K562 (cell line): Measurements from ENCODE around the gene ZNF805. TPM values are rescaled to one million over a fixed set of nuclear protein-coding genes. Genes with fewer than 3 reads are reported as not detected.

Experiments
- ETV6 ChIP-seq, 3 experiments: fragments of 150-350 bp in 1 of 3; sonication (generic) in 1 of 3; formaldehyde crosslinking in 1 of 3; IDR thresholded peaks; 2 replicates each; pipeline versions ENCODE4 v1.6.1 to v1.8.0; 2014 to 2022; ENCODE audit warnings: borderline replicate concordance in 2 of 3, low read depth in 2 of 3, antibody characterized with exemption in 1 of 3, low read length in 1 of 3, mild to moderate bottlenecking in 1 of 3, missing genetic modification reagents in 1 of 3
- FIP1L1 ChIP-seq: fragments of 200-400 bp; formaldehyde crosslinking; IDR thresholded peaks from 2 replicates; pipeline ENCODE4 v1.6.1; 2018; ENCODE audit warnings: mild to moderate bottlenecking, low read depth, low read length; ENCODE audit not compliant: poor library complexity, severe bottlenecking
- HOXB6 ChIP-seq: fragments of 250-450 bp; sonication (Bioruptor Pico); IDR thresholded peaks from 2 replicates; pipeline ENCODE4 v1.5.1; 2022; ENCODE audit warnings: mild to moderate bottlenecking, borderline replicate concordance
- KAT7 ChIP-seq: sonication (generic); formaldehyde crosslinking; IDR thresholded peaks from 2 replicates; pipeline ENCODE4 v1.8.0; 2022; ENCODE audit warnings: missing genetic modification reagents, mild to moderate bottlenecking, borderline replicate concordance
- KDM4B ChIP-seq, 2 experiments: fragments of 450-650 bp in 1 of 2; sonication (generic) in 1 of 2; IDR thresholded peaks; 2 replicates each; pipeline ENCODE4 v1.6.1; 2016 to 2017; ENCODE audit warnings: borderline replicate concordance in 2 of 2, antibody characterized with exemption in 1 of 2, low read depth in 1 of 2, mild to moderate bottlenecking in 1 of 2
- NBN ChIP-seq: fragments of 450-650 bp; IDR thresholded peaks from 2 replicates; pipeline ENCODE4 v1.6.1; 2016; ENCODE audit warnings: low read depth, mild to moderate bottlenecking
- RBFOX2 ChIP-seq: fragments of 200-400 bp; formaldehyde crosslinking; IDR thresholded peaks from 2 replicates; pipeline ENCODE4 v1.6.1; 2017; ENCODE audit warnings: low read depth, mild to moderate bottlenecking, low read length, moderate library complexity
- SMARCA5 ChIP-seq: fragments of 450-650 bp; IDR thresholded peaks from 2 replicates; pipeline ENCODE4 v1.6.1; 2016
- SRSF7 ChIP-seq: fragments of 200-400 bp; formaldehyde crosslinking; optimal IDR thresholded peaks from 2 replicates; pipeline ENCODE3; 2017; ENCODE audit warnings: mild to moderate bottlenecking, low read depth, low read length
- ZBTB7A ChIP-seq: IDR thresholded peaks from 2 replicates; pipeline ENCODE4 v1.6.1; 2011; ENCODE audit warnings: low read depth, mild to moderate bottlenecking, low read length, moderate library complexity, borderline replicate concordance; ENCODE audit not compliant: control insufficient read depth
- ZBTB8A ChIP-seq: fragments of 450-650 bp; IDR thresholded peaks from 2 replicates; pipeline ENCODE4 v1.6.1; 2018; ENCODE audit warnings: mild to moderate bottlenecking, moderate library complexity; ENCODE audit not compliant: partially characterized antibody
- ZFP30 ChIP-seq: fragments of 250-450 bp; sonication (Bioruptor Pico); IDR thresholded peaks from 2 replicates; pipeline ENCODE4 v1.8.0; 2022; ENCODE audit warnings: moderate library complexity, mild to moderate bottlenecking, inconsistent platforms, borderline replicate concordance
- ZNF124 ChIP-seq: sonication (generic); formaldehyde crosslinking; IDR thresholded peaks from 2 replicates; pipeline ENCODE4 v1.8.1; 2022; ENCODE audit warnings: missing genetic modification reagents
- ZNF253 ChIP-seq: fragments of 250-450 bp; sonication (Bioruptor Pico); conservative IDR thresholded peaks from 2 replicates; pipeline ENCODE4 v1.6.1; 2021; ENCODE audit warnings: mild to moderate bottlenecking
- ZNF830 ChIP-seq: fragments of 250-450 bp; sonication (Bioruptor Pico); IDR thresholded peaks from 2 replicates; pipeline ENCODE4 v1.5.0; 2021; ENCODE audit warnings: mild to moderate bottlenecking
- polyA plus RNA-seq, 8 experiments: library from polyadenylated mRNA; depleted of rRNA in 4 of 8; stranded (reverse) in 5 of 8; unstranded in 3 of 8; fragments of >200 nt; fragmentation: Nextera tagmentation in 2 of 8; fragmentation: Illumina TruSeq in 1 of 8; extraction: Ambion mirVana in 2 of 8; extraction: Trizol in 1 of 8; gene quantifications; 2 replicates each; pipeline versions ENCODE4 v1.2.1 to v1.2.3, GENCODE V29; 2011 to 2014; ENCODE audit warnings: inconsistent platforms in 1 of 8, missing spikeins in 1 of 8
- total RNA-seq, 7 experiments: library from RNA; depleted of rRNA in 6 of 7; stranded (reverse); fragments of >200 nt in 6 of 7; fragmentation: Illumina TruSeq in 2 of 7; extraction: Trizol in 2 of 7; gene quantifications; 2 replicates each; pipeline versions ENCODE4 v1.2.1 to v1.2.3, GENCODE V29; 2011 to 2021; ENCODE audit warnings: low replicate concordance in 1 of 7
- TF ChIP-seq, protein P1 (sequence below): fragments of 450-650 bp; IDR thresholded peaks from 2 replicates; pipeline ENCODE4 v1.6.1; 2018; ENCODE audit warnings: mild to moderate bottlenecking, low read depth; ENCODE audit not compliant: partially characterized antibody
- TF ChIP-seq, protein P2 (sequence below): IDR thresholded peaks from 2 replicates; pipeline ENCODE4 v1.6.1; 2011; ENCODE audit warnings: borderline replicate concordance, low read depth, mild to moderate bottlenecking, moderate library complexity, low read length; ENCODE audit not compliant: insufficient read depth, poor library complexity, severe bottlenecking
- TF ChIP-seq, protein P3 (sequence below): fragments of 450-650 bp; IDR thresholded peaks from 2 replicates; pipeline ENCODE4 v1.6.1; 2016
- TF ChIP-seq, protein P4 (sequence below): fragments of 450-650 bp; IDR thresholded peaks from 2 replicates; pipeline ENCODE4 v1.6.1; 2016; ENCODE audit warnings: low read depth, mild to moderate bottlenecking, moderate library complexity
- TF ChIP-seq, protein P5 (sequence below): sonication (generic); formaldehyde crosslinking; IDR thresholded peaks from 2 replicates; pipeline ENCODE4 v1.8.0; 2022; ENCODE audit warnings: missing genetic modification reagents, mild to moderate bottlenecking, borderline replicate concordance

The ZNF805 gene
- total and polyA plus RNA-seq, 9 of the 15 experiments (the other 6 are each of a cell fraction or from before 2014, with no cell fraction given) = 0.32 to 6.7 (median 3.9) TPM

DNA sequence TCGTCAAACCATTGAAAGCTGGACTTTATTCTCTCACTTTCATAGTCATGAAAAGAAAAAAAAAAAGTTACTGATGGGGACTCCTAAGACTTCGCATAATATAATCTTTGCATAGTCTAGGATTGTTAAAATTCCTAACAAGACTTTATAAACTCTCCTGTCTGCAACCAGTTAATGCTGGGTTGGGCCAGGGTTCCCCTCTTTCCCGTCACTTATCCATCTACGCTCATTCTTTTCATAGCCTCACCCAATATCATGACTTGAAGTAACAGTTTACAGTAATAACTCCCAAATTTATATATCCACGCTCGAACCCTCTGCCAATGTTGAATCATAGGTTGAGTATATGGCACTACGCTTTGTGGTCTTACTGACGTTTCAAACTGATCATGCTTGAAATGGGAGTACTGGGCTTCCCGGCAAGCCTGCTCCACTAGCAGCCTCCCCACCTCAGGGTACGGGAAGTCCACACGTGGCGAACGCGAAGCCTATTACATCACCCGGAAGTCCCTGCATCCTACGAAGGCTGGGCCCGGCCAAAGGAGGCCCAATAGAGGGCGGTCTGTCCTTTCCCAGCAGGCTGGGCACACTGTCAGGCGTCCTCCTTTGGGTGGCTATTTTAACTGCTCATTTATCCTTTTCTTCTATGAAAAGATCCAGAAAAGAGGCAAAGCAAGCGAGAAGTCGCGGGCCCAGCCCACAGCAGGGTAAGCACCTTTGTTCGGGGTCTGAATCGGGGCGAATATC, 39.2 kb downstream of the ZNF805 start (continued):
- TF ChIP-seq, protein P1, sequence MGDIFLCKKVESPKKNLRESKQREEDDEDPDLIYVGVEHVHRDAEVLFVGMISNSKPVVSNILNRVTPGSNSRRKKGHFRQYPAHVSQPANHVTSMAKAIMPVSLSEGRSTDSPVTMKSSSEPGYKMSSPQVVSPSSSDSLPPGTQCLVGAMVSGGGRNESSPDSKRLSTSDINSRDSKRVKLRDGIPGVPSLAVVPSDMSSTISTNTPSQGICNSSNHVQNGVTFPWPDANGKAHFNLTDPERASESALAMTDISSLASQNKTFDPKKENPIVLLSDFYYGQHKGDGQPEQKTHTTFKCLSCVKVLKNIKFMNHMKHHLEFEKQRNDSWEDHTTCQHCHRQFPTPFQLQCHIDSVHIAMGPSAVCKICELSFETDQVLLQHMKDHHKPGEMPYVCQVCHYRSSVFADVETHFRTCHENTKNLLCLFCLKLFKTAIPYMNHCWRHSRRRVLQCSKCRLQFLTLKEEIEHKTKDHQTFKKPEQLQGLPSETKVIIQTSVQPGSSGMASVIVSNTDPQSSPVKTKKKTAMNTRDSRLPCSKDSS = no peak
- TF ChIP-seq NBN (0 out of 2 replicates have a peak, but pooled peaks have one; percentile 30), HOXB6 (CRISPR knock-in tag) (no peak), ZNF253 (CRISPR knock-in tag) (no peak), SRSF7 (no peak), ZFP30 (CRISPR knock-in tag) (no peak), ZNF124 (no peak), KDM4B (IDR thresholded peaks at IDR 0.05; ENCODE audit: borderline replicate concordance in 2 of 2, low read depth in 1 of 2) (peak in 1 of 2 experiments; percentile 67; a peak in 1 of 4 replicates), RBFOX2 (no peak), ZBTB8A (no peak), FIP1L1 (no peak), ZBTB7A (peak; percentile 29; the same call in 1 of the 2 replicates), SMARCA5 (no peak), KAT7 (CRISPR knock-in tag) (no peak), ETV6 (IDR thresholded peaks at IDR 0.05; ENCODE audit: borderline replicate concordance in 1 of 2, low read depth in 2 of 2, low read length in 1 of 2) (peak; percentile 55 to 57; a peak in 3 of 4 replicates), ETV6 (CRISPR knock-in tag; IDR thresholded peaks at IDR 0.05; ENCODE audit: borderline replicate concordance) (no peak), ZNF830 (CRISPR knock-in tag) (no peak)
- TF ChIP-seq, protein P2, sequence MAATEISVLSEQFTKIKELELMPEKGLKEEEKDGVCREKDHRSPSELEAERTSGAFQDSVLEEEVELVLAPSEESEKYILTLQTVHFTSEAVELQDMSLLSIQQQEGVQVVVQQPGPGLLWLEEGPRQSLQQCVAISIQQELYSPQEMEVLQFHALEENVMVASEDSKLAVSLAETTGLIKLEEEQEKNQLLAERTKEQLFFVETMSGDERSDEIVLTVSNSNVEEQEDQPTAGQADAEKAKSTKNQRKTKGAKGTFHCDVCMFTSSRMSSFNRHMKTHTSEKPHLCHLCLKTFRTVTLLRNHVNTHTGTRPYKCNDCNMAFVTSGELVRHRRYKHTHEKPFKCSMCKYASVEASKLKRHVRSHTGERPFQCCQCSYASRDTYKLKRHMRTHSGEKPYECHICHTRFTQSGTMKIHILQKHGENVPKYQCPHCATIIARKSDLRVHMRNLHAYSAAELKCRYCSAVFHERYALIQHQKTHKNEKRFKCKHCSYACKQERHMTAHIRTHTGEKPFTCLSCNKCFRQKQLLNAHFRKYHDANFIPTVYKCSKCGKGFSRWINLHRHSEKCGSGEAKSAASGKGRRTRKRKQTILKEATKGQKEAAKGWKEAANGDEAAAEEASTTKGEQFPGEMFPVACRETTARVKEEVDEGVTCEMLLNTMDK = peak; percentile 91
- TF ChIP-seq, protein P3, sequence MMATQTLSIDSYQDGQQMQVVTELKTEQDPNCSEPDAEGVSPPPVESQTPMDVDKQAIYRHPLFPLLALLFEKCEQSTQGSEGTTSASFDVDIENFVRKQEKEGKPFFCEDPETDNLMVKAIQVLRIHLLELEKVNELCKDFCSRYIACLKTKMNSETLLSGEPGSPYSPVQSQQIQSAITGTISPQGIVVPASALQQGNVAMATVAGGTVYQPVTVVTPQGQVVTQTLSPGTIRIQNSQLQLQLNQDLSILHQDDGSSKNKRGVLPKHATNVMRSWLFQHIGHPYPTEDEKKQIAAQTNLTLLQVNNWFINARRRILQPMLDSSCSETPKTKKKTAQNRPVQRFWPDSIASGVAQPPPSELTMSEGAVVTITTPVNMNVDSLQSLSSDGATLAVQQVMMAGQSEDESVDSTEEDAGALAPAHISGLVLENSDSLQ = no peak
- TF ChIP-seq, protein P4, sequence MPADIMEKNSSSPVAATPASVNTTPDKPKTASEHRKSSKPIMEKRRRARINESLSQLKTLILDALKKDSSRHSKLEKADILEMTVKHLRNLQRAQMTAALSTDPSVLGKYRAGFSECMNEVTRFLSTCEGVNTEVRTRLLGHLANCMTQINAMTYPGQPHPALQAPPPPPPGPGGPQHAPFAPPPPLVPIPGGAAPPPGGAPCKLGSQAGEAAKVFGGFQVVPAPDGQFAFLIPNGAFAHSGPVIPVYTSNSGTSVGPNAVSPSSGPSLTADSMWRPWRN = no peak
- TF ChIP-seq, protein P5, sequence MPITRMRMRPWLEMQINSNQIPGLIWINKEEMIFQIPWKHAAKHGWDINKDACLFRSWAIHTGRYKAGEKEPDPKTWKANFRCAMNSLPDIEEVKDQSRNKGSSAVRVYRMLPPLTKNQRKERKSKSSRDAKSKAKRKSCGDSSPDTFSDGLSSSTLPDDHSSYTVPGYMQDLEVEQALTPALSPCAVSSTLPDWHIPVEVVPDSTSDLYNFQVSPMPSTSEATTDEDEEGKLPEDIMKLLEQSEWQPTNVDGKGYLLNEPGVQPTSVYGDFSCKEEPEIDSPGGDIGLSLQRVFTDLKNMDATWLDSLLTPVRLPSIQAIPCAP = no peak
